NCI-H2196 (cell line): ENCODE data around the gene DNMT3A.
"Not testable (repeated sequence)": the region's sequence is repeated elsewhere in the genome, so short reads cannot be mapped to it uniquely, and the experiment has no call there.

Source experiments
- DNase-seq: peaks from one replicate; lab custom pipeline; 2025; ENCODE audit not compliant: unreplicated experiment; lab: John Stamatoyannopoulos, UW

The DNMT3A gene

DNA sequence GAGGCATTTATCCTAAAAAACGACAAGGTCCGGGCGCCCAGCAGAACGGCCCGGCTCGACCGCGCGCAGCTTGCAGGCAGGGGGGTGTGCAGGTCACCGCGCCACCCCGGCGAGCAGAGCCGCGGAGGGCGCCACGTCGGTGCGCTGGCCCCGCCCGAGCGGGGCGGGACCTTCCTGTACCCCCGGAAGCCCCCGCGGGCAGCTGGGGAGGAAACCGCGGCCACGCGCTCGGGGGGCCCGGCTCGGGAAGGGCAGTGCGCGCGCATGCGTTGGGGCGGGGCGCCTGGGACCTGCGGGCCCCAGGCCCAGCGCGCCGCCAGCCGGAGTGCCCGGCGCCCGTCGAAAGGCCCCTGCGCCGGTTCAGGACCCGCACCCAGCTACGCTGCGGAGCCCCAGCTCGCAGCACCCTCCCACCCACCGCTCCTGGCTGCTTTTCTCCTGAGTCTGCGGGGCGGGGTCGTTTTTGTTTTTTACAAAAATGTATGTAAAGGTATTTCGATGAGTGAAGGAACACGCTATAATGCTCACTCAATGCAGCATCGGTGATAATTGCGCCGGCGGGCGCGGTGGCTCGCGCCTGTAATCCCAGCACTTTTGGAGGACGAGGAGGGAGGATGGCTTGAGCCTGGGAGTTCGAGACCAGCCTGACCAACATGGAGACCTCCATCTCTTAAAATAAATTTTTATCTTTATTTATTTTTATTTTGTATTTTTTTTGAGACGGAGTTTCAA is 125.6 kb downstream of the DNMT3A start:
- no peak for DNase-seq

DNA sequence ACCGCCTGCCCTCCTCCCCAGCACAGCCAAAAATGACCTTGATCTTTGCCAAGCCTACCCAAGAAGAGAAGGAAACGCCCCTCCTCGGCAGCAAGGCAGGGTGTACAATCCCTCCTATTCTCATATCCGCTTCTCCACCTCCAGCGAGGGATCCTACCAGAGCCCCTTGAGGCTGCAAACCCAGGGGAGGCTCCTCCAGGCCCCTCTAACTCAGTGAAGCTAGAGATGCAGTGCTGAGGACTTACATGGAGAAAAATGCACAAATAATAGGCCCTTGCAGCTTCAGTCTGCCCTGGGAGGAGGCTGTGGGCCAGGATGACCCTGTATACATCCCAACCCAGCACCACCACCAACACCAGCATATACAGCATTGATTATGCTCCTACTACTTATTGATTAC is 126.5 kb downstream of the DNMT3A start:
- DNase-seq = no peak

DNA sequence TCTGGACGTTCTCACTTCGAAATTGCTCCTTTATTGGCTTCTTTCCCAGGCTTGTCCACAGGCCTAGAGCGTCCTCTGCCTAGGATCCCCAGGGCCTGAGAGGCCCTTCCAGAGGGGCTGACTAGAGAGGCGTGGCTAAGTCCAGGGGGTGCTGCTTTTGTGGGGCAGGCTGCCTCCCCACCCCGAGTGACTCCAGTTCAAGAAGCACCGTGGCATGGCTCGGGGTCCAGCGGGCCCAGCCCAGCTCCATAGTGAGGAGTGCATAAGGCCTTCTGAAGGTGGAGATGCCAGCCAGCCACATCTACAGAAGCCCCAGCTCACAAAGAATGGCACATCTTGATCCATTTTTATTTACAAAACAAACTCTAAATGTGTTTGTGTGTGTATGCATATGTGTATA is 128.5 kb downstream of the DNMT3A start:
- DNase-seq = no peak

DNA sequence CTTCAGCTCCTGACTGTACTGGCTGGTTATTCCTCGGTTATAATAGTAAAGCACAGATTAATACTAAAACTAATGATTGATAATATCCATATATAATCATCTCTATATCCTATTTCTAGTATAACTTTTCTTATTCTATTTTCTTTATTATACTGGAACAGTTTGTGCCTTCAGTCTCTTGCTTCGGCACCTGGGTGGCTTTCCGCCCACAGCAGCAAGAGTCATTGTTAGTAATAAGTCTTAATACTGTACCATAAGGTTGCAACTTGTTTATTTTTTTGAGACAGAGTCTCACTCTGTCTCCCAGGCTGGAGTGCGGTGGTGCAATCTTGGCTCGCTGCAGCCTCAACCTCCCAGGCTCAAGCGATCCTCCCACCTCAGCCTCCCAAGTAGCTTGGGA is 130.8 kb downstream of the DNMT3A start:
- DNase-seq = not testable (repeated sequence)

DNA sequence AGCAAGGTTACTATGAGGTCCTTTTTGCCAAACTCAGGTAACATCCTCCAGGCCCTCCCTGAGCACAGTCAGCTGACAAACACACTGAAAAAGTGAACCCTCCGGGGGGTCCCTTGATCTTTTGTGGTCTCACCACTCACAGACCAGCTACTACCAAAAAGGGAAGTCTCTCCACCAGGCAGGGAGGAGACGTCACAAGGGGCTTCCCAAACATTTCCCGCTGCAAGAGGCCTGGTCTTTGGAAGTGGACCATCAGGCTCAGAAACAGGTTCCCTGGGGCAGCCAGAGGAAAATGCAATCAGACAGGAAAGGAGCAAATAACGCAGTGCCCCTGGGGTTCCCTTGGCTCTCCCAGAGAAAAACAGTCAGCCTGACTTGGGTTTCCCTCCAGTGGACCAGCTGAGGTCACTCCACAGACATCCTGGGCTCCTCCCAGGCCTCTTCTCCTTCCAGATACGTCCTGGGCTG is 134.6 kb downstream of the DNMT3A start:
- DNase-seq = no peak

DNA sequence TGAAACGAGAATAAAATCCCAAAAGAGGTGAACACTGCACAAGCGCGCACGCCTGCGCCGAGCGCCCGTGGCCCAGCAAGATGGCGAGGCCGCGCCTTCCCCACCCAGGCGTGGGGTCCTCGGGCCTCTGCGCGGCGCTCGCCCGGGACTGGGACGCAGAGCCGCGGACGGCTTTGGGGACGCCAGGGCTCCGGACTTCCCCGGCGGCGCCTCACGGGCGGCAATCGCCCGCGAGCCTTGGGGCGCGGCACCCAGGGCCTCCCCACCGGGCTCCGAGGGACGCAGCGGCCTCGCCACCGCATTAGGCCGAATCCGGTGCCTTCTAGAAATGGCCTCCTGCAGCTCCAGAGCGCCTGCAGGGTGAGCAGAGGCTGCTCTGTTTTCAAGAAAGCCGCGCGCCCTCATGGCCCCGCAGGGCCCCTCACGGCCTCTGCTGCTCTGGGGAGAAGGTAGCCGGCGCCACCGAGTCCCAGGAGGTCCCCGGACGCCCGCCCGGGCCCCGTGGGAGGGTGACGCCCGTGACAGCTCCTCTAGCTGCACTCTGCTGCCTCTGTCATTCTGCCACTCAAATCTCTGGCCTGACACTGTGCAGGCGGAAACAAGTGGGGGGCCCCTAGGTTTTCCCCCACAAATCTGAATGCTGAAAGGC is 137.4 kb downstream of the DNMT3A start:
- DNase-seq = no peak

DNA sequence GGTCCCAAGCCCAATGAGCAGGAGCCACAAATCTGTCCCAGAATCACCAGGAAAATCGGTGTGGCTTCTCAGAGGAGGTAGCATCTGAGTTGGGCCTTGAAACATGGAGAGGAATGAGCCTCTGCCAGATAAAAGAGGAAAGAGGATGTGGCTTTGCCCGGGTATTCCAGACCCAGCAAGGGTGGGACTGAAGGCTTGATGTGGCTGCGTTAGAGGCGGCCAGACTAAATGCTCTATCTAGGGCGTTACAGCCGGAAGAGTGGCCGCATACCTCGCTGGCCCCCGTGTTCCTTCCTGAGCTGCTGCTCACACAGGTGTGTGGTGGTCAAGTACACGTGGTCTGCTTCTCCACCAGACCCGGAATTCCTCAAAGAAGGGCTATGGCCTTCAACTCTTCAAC is 139.4 kb downstream of the DNMT3A start:
- no peak for DNase-seq

DNA sequence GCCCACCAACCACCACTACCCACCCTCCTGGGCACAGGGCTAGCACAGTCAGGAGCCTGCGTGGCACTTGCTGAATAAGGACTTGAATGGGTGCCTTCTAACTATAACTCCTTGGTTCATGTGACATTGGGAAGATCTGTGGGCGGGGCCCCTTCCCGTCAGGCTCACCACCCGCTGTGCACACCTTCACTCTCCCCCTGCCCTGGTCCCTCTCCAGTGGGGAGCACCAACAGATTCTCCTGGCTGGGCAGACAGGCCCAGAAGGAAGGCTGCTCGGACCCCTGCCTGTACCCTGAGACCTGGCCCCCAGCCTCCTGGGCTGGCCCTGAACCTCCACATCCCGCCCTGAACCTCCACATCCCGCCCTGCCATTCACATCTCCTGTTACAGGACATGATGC is 139.9 kb downstream of the DNMT3A start:
- no peak for DNase-seq

DNA sequence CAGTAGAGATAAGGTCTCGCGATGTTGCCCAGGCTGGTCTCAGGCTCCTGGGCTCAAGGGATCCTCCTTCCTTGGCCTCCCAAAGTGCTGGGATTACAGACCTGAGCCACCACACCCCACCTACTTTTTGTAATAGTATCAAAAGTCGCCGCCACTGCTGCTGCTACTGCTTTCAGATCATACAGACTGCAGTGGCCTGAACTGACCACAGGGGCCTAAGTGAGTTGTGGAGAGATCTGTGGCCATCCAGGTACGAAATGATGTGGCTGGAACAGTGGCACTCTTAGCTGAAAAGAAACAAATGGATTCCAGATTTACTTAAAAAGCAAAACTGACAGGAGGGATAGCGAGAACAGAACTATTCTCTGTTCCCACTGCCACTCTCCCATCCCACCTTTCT is 140.5 kb downstream of the DNMT3A start:
- DNase-seq = peak; percentile 32

DNA sequence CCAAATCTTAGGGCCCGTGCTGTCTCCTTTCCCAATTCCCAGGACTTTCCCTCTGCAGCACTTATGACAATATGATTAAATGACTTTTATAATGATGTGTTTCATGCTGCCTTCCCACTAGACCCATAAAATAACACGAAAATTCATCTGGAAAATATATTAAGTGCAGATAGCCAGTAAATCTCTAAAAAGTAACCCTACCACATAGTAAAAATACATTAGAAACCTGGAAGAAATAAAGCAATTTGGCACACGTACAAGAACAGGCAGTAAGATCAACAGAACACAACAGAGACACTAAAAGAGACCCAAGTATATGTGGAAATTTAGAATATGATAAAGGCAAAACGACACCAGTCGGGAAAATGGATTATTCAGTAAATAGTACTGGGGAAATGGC is 143.1 kb downstream of the DNMT3A start:
- no peak for DNase-seq

DNA sequence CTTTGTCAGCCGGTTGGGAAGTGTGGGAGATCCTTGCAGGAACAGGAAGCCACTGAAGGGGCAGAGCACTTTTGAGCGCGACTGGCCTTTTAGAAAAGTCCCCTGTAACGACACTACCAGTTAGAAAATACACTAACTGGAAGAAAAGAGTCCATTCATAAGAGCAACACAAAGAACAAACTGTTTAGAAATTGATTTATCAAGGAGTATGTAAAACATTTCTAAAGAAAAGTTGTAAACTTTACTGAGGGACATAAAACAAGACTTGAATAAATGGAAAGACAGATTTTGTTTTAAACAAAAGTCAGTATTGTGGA is 143.6 kb downstream of the DNMT3A start:
- DNase-seq = no peak

DNA sequence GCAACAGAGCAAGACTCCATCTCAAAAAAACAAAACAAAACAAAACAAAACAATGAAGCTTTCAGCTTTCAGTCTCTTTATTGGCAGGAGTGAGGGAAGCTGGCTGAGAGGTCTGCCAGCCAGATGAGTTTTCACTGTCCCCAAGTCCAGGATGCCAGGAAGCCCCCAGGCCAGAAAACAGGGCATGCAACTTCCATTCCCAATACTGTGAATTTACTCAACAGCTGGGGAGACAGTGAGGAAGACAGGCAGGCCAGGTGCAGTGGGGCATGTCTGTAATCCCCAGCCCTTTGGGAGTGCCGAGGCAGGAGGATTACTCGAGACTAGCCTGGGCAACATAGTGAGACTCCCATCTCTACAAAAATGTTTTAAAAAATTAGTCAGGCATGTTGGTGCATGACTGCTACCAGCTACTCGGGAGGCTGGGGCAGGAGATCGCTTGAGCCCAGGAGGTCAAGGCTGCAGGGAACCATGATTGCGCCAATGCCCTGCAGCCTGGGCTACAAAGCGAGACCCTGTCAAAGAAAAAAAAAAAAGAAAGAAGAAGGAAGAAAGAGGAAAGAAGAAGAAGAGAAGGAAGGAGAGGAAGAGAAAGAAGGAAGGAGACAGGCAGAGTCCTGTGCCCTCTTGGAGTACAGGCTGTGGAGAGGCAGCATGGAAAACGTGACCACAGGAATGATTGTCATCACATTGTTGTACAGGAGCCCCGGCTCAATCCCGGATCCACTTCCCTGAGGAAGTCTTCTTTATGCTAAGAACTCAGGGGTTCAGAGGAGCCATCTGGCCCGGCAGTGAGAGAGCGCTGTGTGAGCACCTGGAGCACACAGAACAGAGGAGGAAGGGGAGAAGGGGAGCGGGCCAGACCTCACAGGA is 144.2 kb downstream of the DNMT3A start:
- no peak for DNase-seq

DNA sequence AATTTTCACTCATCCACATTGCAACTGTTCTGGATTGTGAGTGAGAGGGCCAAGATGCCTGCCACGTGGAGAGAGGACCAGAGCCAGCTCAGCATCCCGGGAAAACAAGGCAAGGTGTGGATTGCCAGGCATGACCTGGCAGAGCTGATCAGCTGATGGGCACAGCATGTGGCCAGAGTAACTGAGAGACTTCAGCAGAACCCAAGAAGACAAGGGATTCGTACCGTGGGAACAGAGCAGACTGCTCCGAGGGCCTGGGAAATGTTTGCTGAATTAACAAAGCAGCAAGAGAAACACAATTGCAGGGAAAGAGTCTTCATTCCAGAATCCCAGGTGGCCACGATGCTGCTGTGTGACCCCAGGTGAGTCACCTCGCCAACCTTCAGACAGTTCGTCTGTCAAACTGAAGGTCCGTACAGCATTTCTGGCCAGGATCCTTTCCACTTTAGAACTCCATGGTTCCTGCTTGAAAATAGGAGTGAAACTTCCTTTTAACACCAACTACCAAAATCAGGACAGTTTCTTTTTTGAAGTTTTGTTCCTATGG is 147.1 kb downstream of the DNMT3A start:
- no peak for DNase-seq

DNA sequence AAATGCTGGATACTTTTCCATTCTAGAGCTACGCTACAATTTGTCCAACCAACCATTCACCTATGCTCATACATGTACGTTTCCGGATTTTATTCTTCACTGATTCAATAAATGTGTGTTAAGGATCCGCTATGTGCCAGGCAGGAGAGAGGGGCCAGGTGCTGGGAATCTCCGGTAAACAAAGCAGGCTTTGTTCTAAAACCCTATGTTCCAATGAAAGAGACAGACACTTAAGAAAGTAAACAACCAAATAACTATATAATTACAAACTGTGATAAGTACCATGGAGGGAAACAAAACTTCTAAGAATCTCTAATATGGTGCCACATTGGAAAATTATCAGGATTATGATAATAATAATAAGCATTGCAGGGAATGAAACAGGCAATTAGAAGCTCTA is 151.2 kb downstream of the DNMT3A start:
- DNase-seq = peak; percentile 22

DNA sequence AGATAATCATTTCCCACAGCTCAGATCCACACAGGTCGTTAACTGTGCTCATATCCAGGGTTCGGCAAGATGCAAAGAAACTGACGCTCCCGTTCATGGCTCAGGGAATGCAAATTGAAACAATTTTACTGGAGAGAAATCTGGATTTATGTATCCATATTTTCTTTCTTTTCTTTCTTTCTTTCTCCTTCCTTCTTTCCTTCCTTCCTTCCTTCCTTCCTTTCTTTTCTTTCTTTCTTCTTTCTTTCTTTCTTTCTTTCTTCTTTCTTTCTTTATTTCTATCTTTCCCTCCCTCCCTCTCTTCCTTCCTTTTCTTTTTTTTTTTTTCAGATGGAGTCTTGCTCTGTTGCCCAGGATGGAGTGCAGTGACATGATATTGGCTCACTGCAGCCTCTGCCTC is 153.3 kb downstream of the DNMT3A start:
- DNase-seq = no peak

DNA sequence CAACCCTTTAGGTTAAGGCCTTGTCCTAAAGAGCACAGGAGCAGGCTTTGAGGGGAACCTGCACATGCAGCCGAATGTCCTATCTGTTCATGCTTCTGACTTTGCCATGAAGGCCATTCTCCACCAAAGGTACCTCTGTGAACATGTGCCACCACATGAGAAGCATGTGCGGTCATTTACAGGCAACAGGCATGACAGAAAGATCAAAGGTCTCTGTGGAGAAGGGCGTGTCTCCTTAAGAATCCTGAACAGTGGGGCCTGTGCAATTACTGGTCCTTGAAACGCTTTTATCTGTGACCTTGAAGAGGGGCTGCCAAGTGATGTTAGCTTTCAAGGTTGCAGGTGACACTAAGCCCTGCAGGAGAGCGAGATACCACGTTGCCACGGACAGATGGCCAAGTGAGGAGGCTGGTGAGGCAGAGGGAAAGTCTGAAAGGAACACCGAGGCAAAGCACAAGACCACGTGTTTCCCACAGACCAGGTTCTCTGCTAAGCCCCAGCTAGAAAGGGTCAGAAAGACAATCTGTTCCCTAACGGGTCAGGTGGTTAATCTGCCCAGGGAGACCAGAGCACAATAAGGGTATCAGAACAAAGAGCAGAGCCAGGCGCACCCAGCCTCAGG is 153.9 kb downstream of the DNMT3A start:
- DNase-seq = no peak

DNA sequence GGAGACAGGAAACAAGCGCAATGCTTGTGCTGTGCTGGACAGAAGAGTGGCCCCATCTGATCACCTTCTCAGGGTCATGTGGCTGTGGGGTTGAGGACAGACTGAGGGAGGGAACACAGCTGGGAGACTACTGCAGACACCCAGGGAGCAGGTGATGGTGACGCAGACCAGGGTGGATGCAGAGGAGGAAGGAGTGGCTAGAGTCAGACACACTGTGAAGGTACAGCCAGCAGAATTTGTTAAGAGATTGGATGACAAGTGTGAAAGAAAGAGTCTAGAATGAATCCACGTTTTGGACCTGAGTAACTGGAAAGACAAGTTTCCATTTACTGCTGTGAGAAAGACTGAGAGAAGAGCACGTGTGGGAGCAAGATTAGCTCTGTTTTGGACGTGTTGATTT is 157.5 kb downstream of the DNMT3A start:
- peak; percentile 17 for DNase-seq

DNA sequence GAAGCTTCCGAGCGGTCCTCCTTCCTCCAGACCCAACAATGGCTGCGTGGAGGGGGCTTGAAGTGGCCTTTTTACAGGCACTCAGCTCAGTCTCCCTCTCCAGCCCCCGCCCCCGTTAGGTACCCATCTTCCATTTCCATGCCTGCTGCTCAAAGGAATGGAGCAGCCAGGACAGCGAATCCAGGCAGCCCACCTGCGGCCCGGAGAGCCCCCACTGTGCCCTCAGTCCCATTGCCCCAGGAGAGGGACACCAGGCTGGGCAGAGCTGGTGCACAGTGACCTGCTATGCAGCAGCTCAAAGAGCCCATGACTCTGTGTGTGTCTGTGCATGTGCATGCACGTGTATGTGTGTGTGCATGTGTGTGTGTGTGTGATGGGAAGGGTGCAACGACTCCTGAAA is 162.7 kb downstream of the DNMT3A start:
- no peak for DNase-seq
